RCC 7860 (cell line): ENCODE data around the gene SORL1-AS1.

Experiments
- DNase-seq: peaks from one replicate; pipeline ENCODE4 v3.0.0-alpha.2; 2015; ENCODE audit warnings: low spot score
- FAIRE-seq: peaks from 2 replicates; lab custom pipeline; 2012; peaks lifted over from hg19 to GRCh38; lab: Jason Lieb, UNC

SORL1-AS1 gene

GRCh38 chr11:121476379-121477032 is 23.7 kb upstream of the SORL1-AS1 start:
- DNase-seq, result no peak
- FAIRE-seq, result no peak

- no peak for FAIRE-seq
- DNase-seq, result no peak
Observed at GRCh38 chr11:121474680-121475079, 21.9 kb upstream of the SORL1-AS1 start.

GRCh38 chr11:121473064-121473777 is 20.5 kb upstream of the SORL1-AS1 start:
- FAIRE-seq (no peak), DNase-seq (no peak)

- DNase-seq (no peak), FAIRE-seq (no peak)
Observed at GRCh38 chr11:121472312-121472711, 19.5 kb upstream of the SORL1-AS1 start.

GRCh38 chr11:121471167-121471566 is 18.4 kb upstream of the SORL1-AS1 start:
- DNase-seq, result no peak
- no peak for FAIRE-seq

- DNase-seq (no peak), FAIRE-seq (no peak)
Observed at GRCh38 chr11:121469910-121470309, 17.1 kb upstream of the SORL1-AS1 start.

- FAIRE-seq, result no peak
- DNase-seq, result no peak
Observed at GRCh38 chr11:121467965-121468364, 15.2 kb upstream of the SORL1-AS1 start.

GRCh38 chr11:121467471-121467870 is 14.7 kb upstream of the SORL1-AS1 start:
- no peak for DNase-seq
- no peak for FAIRE-seq

- FAIRE-seq (peak; percentile 87), DNase-seq (peak; percentile 91)
Observed at GRCh38 chr11:121466063-121466794, 13.5 kb upstream of the SORL1-AS1 start.

GRCh38 chr11:121465709-121466062 is 12.9 kb upstream of the SORL1-AS1 start:
- FAIRE-seq, result no peak
- DNase-seq, result no peak

- FAIRE-seq, result peak; percentile 85
- peak; percentile 71 for DNase-seq
Observed at GRCh38 chr11:121464352-121464946, 11.7 kb upstream of the SORL1-AS1 start.

- FAIRE-seq (no peak), DNase-seq (no peak)
Observed at GRCh38 chr11:121463689-121464335, 11.0 kb upstream of the SORL1-AS1 start.

GRCh38 chr11:121461843-121462242 is 9.1 kb upstream of the SORL1-AS1 start:
- FAIRE-seq, result no peak

GRCh38 chr11:121460941-121461514 is 8.3 kb upstream of the SORL1-AS1 start:
- DNase-seq (no peak), FAIRE-seq (no peak)

More at GRCh38 chr11:121461843-121462242, 9.1 kb upstream of the SORL1-AS1 start:
- no peak for DNase-seq

GRCh38 chr11:121459413-121460017 is 6.7 kb upstream of the SORL1-AS1 start:
- DNase-seq (no peak), FAIRE-seq (no peak)

- FAIRE-seq (no peak), DNase-seq (no peak)
Observed at GRCh38 chr11:121458551-121458950, 5.8 kb upstream of the SORL1-AS1 start.

- no peak for FAIRE-seq
- DNase-seq, result no peak
Observed at GRCh38 chr11:121456816-121457431, 4.2 kb upstream of the SORL1-AS1 start.

- DNase-seq (no peak), FAIRE-seq (no peak)
Observed at GRCh38 chr11:121456151-121456550, 3.4 kb upstream of the SORL1-AS1 start.

- DNase-seq (no peak), FAIRE-seq (no peak)
Observed at GRCh38 chr11:121455115-121455514, 2.3 kb upstream of the SORL1-AS1 start.
